Sigmoid colon (tissue), 7 donors: ENCODE data around the gene ZNRD2. TPM values are rescaled to one million over a fixed set of nuclear protein-coding genes. Genes with fewer than 3 reads are reported as not detected.

Experiments
- DNase-seq: peaks from one replicate; pipeline ENCODE4 v3.0.0-alpha.2; 2019
- H3K27ac ChIP-seq, 4 donors: fragments of 200-600 bp; sonication (generic); one replicate each; pipeline ENCODE4 v1.5.1; 2016 to 2019; ENCODE audit warnings: mild to moderate bottlenecking in 1 of 4
- H3K27me3 ChIP-seq, 3 donors: fragments of 200-600 bp; sonication (generic); one replicate each; pipeline ENCODE4 v1.5.1; 2019; ENCODE audit warnings: mild to moderate bottlenecking in 1 of 3
- H3K36me3 ChIP-seq, 4 donors: fragments of 200-600 bp; sonication (generic); one replicate each; pipeline ENCODE4 v1.5.1; 2016 to 2019
- H3K4me1 ChIP-seq, 4 donors: fragments of 200-600 bp; sonication (generic); one replicate each; pipeline ENCODE4 v1.5.1; 2017 to 2019
- H3K4me3 ChIP-seq, 4 donors: fragments of 200-600 bp; sonication (generic); one replicate each; pipeline ENCODE4 v1.5.1; 2017 to 2019; ENCODE audit warnings: mild to moderate bottlenecking in 2 of 4, moderate library complexity in 1 of 4
- H3K9me3 ChIP-seq, 4 donors: fragments of 200-600 bp in 3 of 4; sonication (generic) in 3 of 4; one replicate each; pipeline versions ENCODE4 v1.5.1 to v1.6.1; 2013 to 2019
- EP300 ChIP-seq, 4 donors: sonication (generic); formaldehyde crosslinking; IDR thresholded peaks; one replicate each; pipeline ENCODE4 v1.6.1; 2017; ENCODE audit warnings: antibody characterized with exemption in 4 of 4
- POLR2A ChIP-seq, 2 donors: fragments of 450-650 bp; IDR thresholded peaks; one replicate each; pipeline ENCODE4 v1.6.1; 2016; ENCODE audit warnings: antibody characterized with exemption in 2 of 2, mild to moderate bottlenecking in 2 of 2, moderate library complexity in 2 of 2
- POLR2AphosphoS5 ChIP-seq, 4 donors: sonication (generic); formaldehyde crosslinking; IDR thresholded peaks; one replicate each; pipeline ENCODE4 v1.6.1; 2017; ENCODE audit warnings: antibody characterized with exemption in 4 of 4
- WGBS, 2 donors: extraction: QIAGEN DNeasy Blood & Tissue Kit; methylation state at CpG; one replicate each; pipeline ENCODE4 v1.1.7; 2013; 5-methylcytosine and 5-hydroxymethylcytosine counted together
- intact Hi-C: fragments of 100-400 bp; cut with DNase I; formaldehyde crosslinking; loops from one replicate; pipeline ENCODE4 v1.15.1; 2023
- polyA plus RNA-seq, 3 donors: library from polyadenylated mRNA; stranded (reverse); fragments of 200-250 nt; gene quantifications; one replicate each; pipeline ENCODE4 v1.2.3, GENCODE V29; 2013
- total RNA-seq, 4 donors: library from RNA; depleted of rRNA; stranded (reverse); fragments of >200 nt; gene quantifications; one replicate each; pipeline ENCODE4 v1.1.0, GENCODE V29; 2016
- TF ChIP-seq, protein P1 (sequence below), 4 experiments: fragments of 450-650 bp in 3 of 4; fragments of 200-600 bp in 1 of 4; IDR thresholded peaks; one replicate each; pipeline ENCODE4 v1.5.1; 2016 to 2019; ENCODE audit warnings: antibody characterized with exemption in 4 of 4, mild to moderate bottlenecking in 3 of 4, moderate library complexity in 2 of 4
- donor health status: healthy with polysubstance abuse.
- donor health status: Bipolar disorder and iron deficiency.
- donor health status: healthy.

The ZNRD2 gene
- total and polyA plus RNA-seq, 7 donors = 24.9 to 61.0 (median 52.6) TPM

DNA sequence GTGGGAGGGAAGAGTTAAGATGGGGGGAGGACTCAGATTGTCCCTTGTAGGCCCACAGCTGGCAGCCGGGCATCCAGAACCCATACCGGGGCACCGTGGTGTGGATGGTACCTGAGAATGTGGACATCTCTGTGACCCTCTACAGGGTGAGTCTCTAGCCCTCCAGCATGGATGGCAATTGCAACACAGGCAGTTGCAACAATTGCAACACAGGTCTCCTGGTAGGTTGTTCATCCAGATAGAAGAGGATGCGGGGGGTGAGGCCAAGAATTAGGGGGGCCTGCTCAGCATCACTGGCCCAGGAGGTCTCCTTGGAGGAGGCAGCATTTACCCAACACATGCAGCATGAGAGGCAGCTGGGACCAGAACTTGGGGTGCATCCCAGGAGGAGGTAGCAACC lies 9.0 kb downstream of the ZNRD2 start:
- TF ChIP-seq, protein P1, sequence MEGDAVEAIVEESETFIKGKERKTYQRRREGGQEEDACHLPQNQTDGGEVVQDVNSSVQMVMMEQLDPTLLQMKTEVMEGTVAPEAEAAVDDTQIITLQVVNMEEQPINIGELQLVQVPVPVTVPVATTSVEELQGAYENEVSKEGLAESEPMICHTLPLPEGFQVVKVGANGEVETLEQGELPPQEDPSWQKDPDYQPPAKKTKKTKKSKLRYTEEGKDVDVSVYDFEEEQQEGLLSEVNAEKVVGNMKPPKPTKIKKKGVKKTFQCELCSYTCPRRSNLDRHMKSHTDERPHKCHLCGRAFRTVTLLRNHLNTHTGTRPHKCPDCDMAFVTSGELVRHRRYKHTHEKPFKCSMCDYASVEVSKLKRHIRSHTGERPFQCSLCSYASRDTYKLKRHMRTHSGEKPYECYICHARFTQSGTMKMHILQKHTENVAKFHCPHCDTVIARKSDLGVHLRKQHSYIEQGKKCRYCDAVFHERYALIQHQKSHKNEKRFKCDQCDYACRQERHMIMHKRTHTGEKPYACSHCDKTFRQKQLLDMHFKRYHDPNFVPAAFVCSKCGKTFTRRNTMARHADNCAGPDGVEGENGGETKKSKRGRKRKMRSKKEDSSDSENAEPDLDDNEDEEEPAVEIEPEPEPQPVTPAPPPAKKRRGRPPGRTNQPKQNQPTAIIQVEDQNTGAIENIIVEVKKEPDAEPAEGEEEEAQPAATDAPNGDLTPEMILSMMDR (IDR thresholded peaks at IDR 0.05) = no peak
- TF ChIP-seq POLR2A (IDR thresholded peaks at IDR 0.05) = no peak
- no peak for TF ChIP-seq POLR2AphosphoS5 (IDR thresholded peaks at IDR 0.05)
- no peak for TF ChIP-seq EP300 (IDR thresholded peaks at IDR 0.05)
- no peaks in the 10 kb centered on the region for H3K9me3 ChIP-seq
- H3K27ac ChIP-seq = peak overlapping the region; percentile 91 to 98 (median 98)
- 92% methylated on average over 4 of the region's 4 CpGs for WGBS, 2 donors
- peaks cover 41 to 62% (median 42%) of the 10 kb centered on the region in 4 donors for H3K36me3 ChIP-seq
- no peak overlapping the region for H3K4me3 ChIP-seq
- peaks cover 0 to 65% (median 48%) of the 10 kb centered on the region in 4 donors for H3K4me1 ChIP-seq
- no peak for DNase-seq
- H3K27me3 ChIP-seq = no peaks in the 10 kb centered on the region
- intact Hi-C loops = no loop called here

DNA sequence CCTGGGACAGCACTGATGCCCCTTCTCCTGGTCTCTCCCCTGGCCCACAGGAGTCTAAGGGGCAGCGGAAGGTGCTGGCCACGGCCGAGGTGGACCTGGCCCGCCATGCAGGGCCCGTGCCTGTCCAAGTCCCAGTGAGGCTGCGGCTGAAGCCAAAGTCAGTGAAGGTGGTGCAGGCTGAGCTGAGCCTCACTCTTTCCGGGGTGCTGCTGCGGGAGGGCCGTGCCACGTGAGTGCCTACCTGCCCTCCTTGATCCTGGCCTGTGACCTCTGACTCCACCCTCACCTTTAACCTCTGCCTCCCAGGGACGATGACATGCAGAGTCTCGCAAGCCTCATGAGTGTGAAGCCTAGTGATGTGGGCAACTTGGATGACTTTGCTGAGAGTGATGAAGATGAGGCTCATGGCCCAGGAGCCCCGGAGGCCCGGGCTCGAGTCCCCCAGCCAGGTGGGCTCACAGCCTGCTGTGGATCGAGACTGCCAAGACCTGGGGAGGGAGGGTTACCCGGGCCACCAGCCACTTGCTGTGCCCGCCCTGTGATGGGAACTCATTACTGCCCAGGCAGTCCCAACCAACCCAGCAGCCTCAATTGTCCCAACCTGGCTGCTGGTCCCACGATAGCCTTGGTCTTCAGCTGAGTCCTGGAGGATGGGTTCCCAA lies 9.9 kb downstream of the ZNRD2 start:
- Histone ChIP-seq H3K9me3 (no peaks in the 10 kb centered on the region), H3K27ac (peak overlapping the region; percentile 64 to 98 (median 86)), H3K4me1 (peaks cover 0 to 65% (median 48%) of the 10 kb centered on the region in 4 donors), H3K27me3 (no peaks in the 10 kb centered on the region), H3K36me3 (peaks cover 41 to 71% (median 47%) of the 10 kb centered on the region in 4 donors), H3K4me3 (no peak overlapping the region)
- TF ChIP-seq POLR2A (IDR thresholded peaks at IDR 0.05) (no peak), POLR2AphosphoS5 (IDR thresholded peaks at IDR 0.05) (no peak), EP300 (IDR thresholded peaks at IDR 0.05) (no peak)
- TF ChIP-seq, protein P1 (IDR thresholded peaks at IDR 0.05) = no peak
- DNase-seq = no peak
- intact Hi-C loops = no loop called here
- 93% methylated on average over 19 of the region's 19 CpGs for WGBS, 2 donors

DNA sequence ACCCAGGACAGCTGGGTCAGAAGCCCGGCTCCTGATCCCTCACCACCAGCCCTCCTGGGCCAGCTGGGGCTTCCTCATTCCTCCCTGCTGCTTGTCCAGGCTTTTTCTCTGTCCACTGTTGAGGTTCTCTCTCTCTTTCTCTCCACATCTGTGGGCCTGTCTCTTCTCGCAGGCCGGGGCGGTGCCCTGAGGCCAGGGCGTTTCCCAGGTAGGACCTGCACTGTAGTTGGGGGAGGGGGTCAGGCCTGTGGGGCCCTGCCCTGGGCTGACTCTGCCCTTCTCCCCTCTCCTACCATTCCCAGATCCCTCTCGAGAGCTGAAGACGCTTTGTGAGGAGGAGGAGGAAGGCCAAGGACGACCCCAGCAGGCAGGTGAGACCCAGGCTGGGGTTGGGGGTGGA lies 10.5 kb downstream of the ZNRD2 start:
- no peak for DNase-seq
- 94 to 95% methylated on average over 8 of the region's 8 CpGs for WGBS, 2 donors
- Histone ChIP-seq H3K4me1 (peaks cover 0 to 66% (median 48%) of the 10 kb centered on the region in 4 donors), H3K27me3 (no peaks in the 10 kb centered on the region), H3K4me3 (no peak overlapping the region), H3K9me3 (no peaks in the 10 kb centered on the region), H3K27ac (peak overlapping the region; percentile 64 to 98 (median 86)), H3K36me3 (peaks cover 42 to 77% (median 50%) of the 10 kb centered on the region in 4 donors)
- TF ChIP-seq, protein P1 (IDR thresholded peaks at IDR 0.05) = no peak
- TF ChIP-seq POLR2AphosphoS5 (IDR thresholded peaks at IDR 0.05) (no peak), EP300 (IDR thresholded peaks at IDR 0.05) (no peak), POLR2A (IDR thresholded peaks at IDR 0.05) (no peak)
- intact Hi-C loops = no loop called here

DNA sequence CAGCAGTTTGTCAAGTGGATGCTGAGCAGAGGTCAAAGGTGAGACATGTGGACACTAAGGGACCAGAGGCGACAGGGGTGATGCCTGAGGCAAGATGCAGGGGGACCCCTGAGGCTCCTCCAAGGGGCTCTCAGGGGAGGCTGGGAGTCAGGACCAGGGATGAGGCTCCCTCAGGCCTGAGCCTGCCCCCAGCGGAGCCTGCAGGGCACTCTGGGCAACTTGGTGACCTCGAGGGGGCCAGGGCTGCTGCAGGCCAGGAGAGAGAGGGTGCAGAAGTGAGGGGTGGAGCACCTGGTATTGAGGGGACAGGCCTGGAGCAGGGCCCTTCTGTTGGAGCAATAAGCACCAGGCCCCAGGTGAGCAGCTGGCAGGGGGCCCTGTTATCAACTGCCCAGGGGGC lies 11.7 kb downstream of the ZNRD2 start:
- Histone ChIP-seq H3K4me3 (no peak overlapping the region), H3K4me1 (peaks cover 0 to 75% (median 57%) of the 10 kb centered on the region in 4 donors), H3K27me3 (no peaks in the 10 kb centered on the region), H3K27ac (peak overlapping the region; percentile 64 to 98 (median 86)), H3K9me3 (no peaks in the 10 kb centered on the region), H3K36me3 (peaks cover 45 to 81% (median 50%) of the 10 kb centered on the region in 4 donors)
- no peak for DNase-seq
- 91 to 93% methylated on average over 3 of the region's 3 CpGs for whole genome bisulfite sequencing, 2 donors
- intact Hi-C loops = no loop called here
- TF ChIP-seq, protein P1 (IDR thresholded peaks at IDR 0.05) = no peak
